Activated naive CD8-positive, alpha-beta T cell treated with anti-CD3 and anti-CD28 coated beads, Interleukin-2, amount 50 U/mL, for 24 hours (primary cell): ENCODE measurements around the gene TXNRD3.

ENCODE experiments used
- ATAC-seq: fragments of 150-1000 bp; cut with Tn5 transposase; one replicate; pipeline ENCODE4 v1.10.0; 2021
- DNase-seq: peaks from one replicate; pipeline ENCODE4 v3.0.0; 2021
- H3K27ac Mint-ChIP-seq: one replicate; pipeline ENCODE4 v1.8.0; 2021; ENCODE audit warnings: mild to moderate bottlenecking, mixed read lengths
- H3K27me3 Mint-ChIP-seq: one replicate; pipeline ENCODE4 v1.8.0; 2021; ENCODE audit warnings: mixed read lengths
- H3K36me3 Mint-ChIP-seq: one replicate; pipeline ENCODE4 v1.8.0; 2021; ENCODE audit warnings: low read depth, mixed read lengths
- H3K4me1 Mint-ChIP-seq: one replicate; pipeline ENCODE4 v1.8.0; 2021; ENCODE audit warnings: mixed read lengths
- H3K4me3 Mint-ChIP-seq: one replicate; pipeline ENCODE4 v1.8.0; 2021; ENCODE audit warnings: mild to moderate bottlenecking, moderate library complexity, mixed read lengths
- H3K9me3 Mint-ChIP-seq: one replicate; pipeline ENCODE4 v1.8.0; 2021; ENCODE audit warnings: mixed read lengths

TXNRD3 gene

GRCh38 chr3:126654571-126655383, at the start of gene TXNRD3:
TSS of gene TXNRD3 (minus strand) at chr3:126655124.
- Mint-ChIP-seq H3K4me3 (peak within 1 kb of the TSS; percentile 80), H3K9me3 (no peaks in the 10 kb centered on the region), H3K4me1 (peaks cover 8% of the 10 kb centered on the region), H3K27me3 (no peaks in the 10 kb centered on the region), H3K27ac (peak within 1 kb of the TSS; percentile 70), H3K36me3 (no peaks in the 10 kb centered on the region)
- DNase-seq (peak; percentile 86), ATAC-seq (peak; percentile 85)

- peaks cover 8% of the 10 kb centered on the region for H3K36me3 Mint-ChIP-seq
- peaks cover 19% of the 10 kb centered on the region for H3K4me1 Mint-ChIP-seq
- ATAC-seq = peak; percentile 99
- H3K4me3 Mint-ChIP-seq = peak within 1 kb of the TSS; percentile 92
- peak within 1 kb of the TSS; percentile 90 for H3K27ac Mint-ChIP-seq
- no peaks in the 10 kb centered on the region for H3K9me3 Mint-ChIP-seq
- DNase-seq = peak; percentile 95
- peaks cover 22% of the 10 kb centered on the region for H3K27me3 Mint-ChIP-seq
These were observed 48.9 kb upstream of the TXNRD3 start, which contains the start of gene CHCHD6 for GRCh38 chr3:126703512-126704493. TSS of gene CHCHD6 (plus strand) at chr3:126704240. CDS start at chr3:126704313, 73 bp downstream.

GRCh38 chr3:126699011-126699410, 44.1 kb upstream of the TXNRD3 start:
- H3K36me3 Mint-ChIP-seq = peaks cover under 1% of the 10 kb centered on the region
- no peak for ATAC-seq

GRCh38 chr3:126696701-126697267, 41.9 kb upstream of the TXNRD3 start:
- Mint-ChIP-seq H3K36me3 (no peaks in the 10 kb centered on the region), H3K4me3 (no peak overlapping the region), H3K27ac (no peak overlapping the region), H3K9me3 (no peaks in the 10 kb centered on the region), H3K27me3 (peaks cover 45% of the 10 kb centered on the region), H3K4me1 (no peaks in the 10 kb centered on the region)
- DNase-seq (no peak), ATAC-seq (no peak)

More at GRCh38 chr3:126699011-126699410, 44.1 kb upstream of the TXNRD3 start:
- Mint-ChIP-seq H3K27ac (no peak overlapping the region), H3K4me1 (peaks cover 8% of the 10 kb centered on the region), H3K9me3 (no peaks in the 10 kb centered on the region), H3K4me3 (no peak overlapping the region), H3K27me3 (peaks cover 48% of the 10 kb centered on the region)
- no peak for DNase-seq

GRCh38 chr3:126693921-126694320, 39.0 kb upstream of the TXNRD3 start:
- H3K27ac Mint-ChIP-seq = no peak overlapping the region
- ATAC-seq = no peak
- no peaks in the 10 kb centered on the region for H3K9me3 Mint-ChIP-seq
- H3K4me1 Mint-ChIP-seq = no peaks in the 10 kb centered on the region
- H3K4me3 Mint-ChIP-seq = no peak overlapping the region
- H3K27me3 Mint-ChIP-seq = peaks cover 34% of the 10 kb centered on the region
- H3K36me3 Mint-ChIP-seq = no peaks in the 10 kb centered on the region
- no peak for DNase-seq

- Mint-ChIP-seq H3K36me3 (no peaks in the 10 kb centered on the region), H3K27me3 (peaks cover 30% of the 10 kb centered on the region), H3K4me1 (no peaks in the 10 kb centered on the region), H3K27ac (no peak overlapping the region), H3K9me3 (no peaks in the 10 kb centered on the region), H3K4me3 (no peak overlapping the region)
- no peak for ATAC-seq
- no peak for DNase-seq
These were observed 37.9 kb upstream of the TXNRD3 start for GRCh38 chr3:126692858-126693257.

- no peaks in the 10 kb centered on the region for H3K36me3 Mint-ChIP-seq
- no peak overlapping the region for H3K27ac Mint-ChIP-seq
- DNase-seq = no peak
- no peak for ATAC-seq
- H3K4me1 Mint-ChIP-seq = no peaks in the 10 kb centered on the region
- no peak overlapping the region for H3K4me3 Mint-ChIP-seq
- no peaks in the 10 kb centered on the region for H3K9me3 Mint-ChIP-seq
- H3K27me3 Mint-ChIP-seq = peaks cover 28% of the 10 kb centered on the region
These were observed 36.8 kb upstream of the TXNRD3 start for GRCh38 chr3:126691765-126692164.

- no peak overlapping the region for H3K27ac Mint-ChIP-seq
- H3K4me3 Mint-ChIP-seq = no peak overlapping the region
- no peaks in the 10 kb centered on the region for H3K4me1 Mint-ChIP-seq
- DNase-seq = no peak
- no peak for ATAC-seq
- no peaks in the 10 kb centered on the region for H3K36me3 Mint-ChIP-seq
- no peaks in the 10 kb centered on the region for H3K9me3 Mint-ChIP-seq
- H3K27me3 Mint-ChIP-seq = no peaks in the 10 kb centered on the region
These were observed 30.6 kb upstream of the TXNRD3 start for GRCh38 chr3:126685493-126685892.

GRCh38 chr3:126685021-126685420, 30.1 kb upstream of the TXNRD3 start:
- Mint-ChIP-seq H3K36me3 (no peaks in the 10 kb centered on the region), H3K27me3 (no peaks in the 10 kb centered on the region), H3K27ac (no peak overlapping the region), H3K4me3 (no peak overlapping the region), H3K4me1 (no peaks in the 10 kb centered on the region), H3K9me3 (no peaks in the 10 kb centered on the region)
- ATAC-seq (no peak), DNase-seq (no peak)

- Mint-ChIP-seq H3K27ac (no peak overlapping the region), H3K9me3 (no peaks in the 10 kb centered on the region), H3K4me1 (no peaks in the 10 kb centered on the region), H3K4me3 (no peak overlapping the region), H3K36me3 (no peaks in the 10 kb centered on the region), H3K27me3 (no peaks in the 10 kb centered on the region)
- ATAC-seq = no peak
- DNase-seq = no peak
These were observed 29.4 kb upstream of the TXNRD3 start for GRCh38 chr3:126684218-126684751.

- no peaks in the 10 kb centered on the region for H3K36me3 Mint-ChIP-seq
- no peak overlapping the region for H3K4me3 Mint-ChIP-seq
- DNase-seq (no peak), ATAC-seq (no peak)
- H3K27me3 Mint-ChIP-seq = peaks cover 6% of the 10 kb centered on the region
- no peak overlapping the region for H3K27ac Mint-ChIP-seq
- H3K4me1 Mint-ChIP-seq = peaks cover 4% of the 10 kb centered on the region
- H3K9me3 Mint-ChIP-seq = no peaks in the 10 kb centered on the region
These were observed 28.1 kb upstream of the TXNRD3 start for GRCh38 chr3:126683069-126683468.

- H3K9me3 Mint-ChIP-seq = no peaks in the 10 kb centered on the region
- peaks cover 6% of the 10 kb centered on the region for H3K27me3 Mint-ChIP-seq
- no peak overlapping the region for H3K4me3 Mint-ChIP-seq
- ATAC-seq (no peak), DNase-seq (no peak)
- H3K36me3 Mint-ChIP-seq = no peaks in the 10 kb centered on the region
- no peak overlapping the region for H3K27ac Mint-ChIP-seq
- peaks cover 4% of the 10 kb centered on the region for H3K4me1 Mint-ChIP-seq
These were observed 27.1 kb upstream of the TXNRD3 start for GRCh38 chr3:126682009-126682408.

- no peak overlapping the region for H3K4me3 Mint-ChIP-seq
- DNase-seq (no peak), ATAC-seq (no peak)
- peaks cover 4% of the 10 kb centered on the region for H3K4me1 Mint-ChIP-seq
- H3K27me3 Mint-ChIP-seq = peaks cover 7% of the 10 kb centered on the region
- H3K27ac Mint-ChIP-seq = no peak overlapping the region
- no peaks in the 10 kb centered on the region for H3K36me3 Mint-ChIP-seq
- no peaks in the 10 kb centered on the region for H3K9me3 Mint-ChIP-seq
These were observed 25.7 kb upstream of the TXNRD3 start for GRCh38 chr3:126680667-126681055.
